ENCODE data around the gene PSENEN.

- TF ChIP-seq REST (IDR thresholded peaks at IDR 0.05; ENCODE audit: insufficient read depth in 1 of 2, low read depth in 2 of 2, low read length in 2 of 2) (peak; percentile 59 to 80), POLR2AphosphoS5 (IDR thresholded peaks at IDR 0.05; ENCODE audit: low read depth, low read length) (no peak), TAF1 (IDR thresholded peaks at IDR 0.05; ENCODE audit: borderline replicate concordance, insufficient read depth, low read length) (no peak), FOXP2 (optimal IDR thresholded peaks at IDR 0.05; ENCODE audit: borderline replicate concordance, extremely low read depth, extremely low read length, insufficient read depth) (no peak), SIN3A (IDR thresholded peaks at IDR 0.05; ENCODE audit: borderline replicate concordance, insufficient read depth, low read length) (no peak)
Observed at GRCh38 chr19:35704218-35704617, 41.2 kb upstream of the PSENEN start, which contains the start of gene ZBTB32.
